Upper lobe of left lung (tissue), 6 donors: Measurements from ENCODE around the gene PACS2. TPM values are rescaled to one million over a fixed set of nuclear protein-coding genes. Genes with fewer than 3 reads are reported as not detected.
"Not testable (repeated sequence)": the region's sequence is repeated elsewhere in the genome, so short reads cannot be mapped to it uniquely, and the experiment has no call there.

Experiments
- ATAC-seq, 2 donors: fragments of 200-7000 bp; cut with Tn5 transposase; one replicate each; pipeline ENCODE4 v1.9.1; 2022; ENCODE audit warnings: mild to moderate bottlenecking in 2 of 2, moderate library complexity in 2 of 2; ENCODE audit not compliant: low FRiP score in 2 of 2
- DNase-seq, 2 donors: peaks; one replicate each; pipeline ENCODE4 v3.0.0-alpha.2; 2019 to 2020
- H3K27ac ChIP-seq, 4 donors: fragments of 200-600 bp; sonication (generic); one replicate each; pipeline ENCODE4 v1.5.1; 2016 to 2019
- H3K27me3 ChIP-seq, 4 donors: fragments of 200-600 bp; sonication (generic); one replicate each; pipeline ENCODE4 v1.5.1; 2017 to 2019
- H3K36me3 ChIP-seq, 4 donors: fragments of 200-600 bp; sonication (generic); one replicate each; pipeline ENCODE4 v1.5.1; 2016 to 2019
- H3K4me1 ChIP-seq, 4 donors: fragments of 200-600 bp; sonication (generic); one replicate each; pipeline ENCODE4 v1.5.1; 2018 to 2019
- H3K4me3 ChIP-seq, 4 donors: fragments of 200-600 bp; sonication (generic); one replicate each; pipeline ENCODE4 v1.5.1; 2017 to 2019; ENCODE audit warnings: mild to moderate bottlenecking in 2 of 4, moderate library complexity in 1 of 4
- H3K9me3 ChIP-seq, 4 donors: fragments of 200-600 bp; sonication (generic); one replicate each; pipeline ENCODE4 v1.5.1; 2018 to 2019
- EP300 ChIP-seq, 4 donors: sonication (generic); formaldehyde crosslinking; IDR thresholded peaks; one replicate each; pipeline ENCODE4 v1.5.1; 2017; ENCODE audit warnings: antibody characterized with exemption in 4 of 4, control low read depth in 2 of 4
- POLR2A ChIP-seq, 4 donors: fragments of 450-650 bp; IDR thresholded peaks; one replicate each; pipeline ENCODE4 v1.5.1; 2016 to 2017; ENCODE audit warnings: antibody characterized with exemption in 4 of 4, mild to moderate bottlenecking in 2 of 4
- POLR2AphosphoS5 ChIP-seq, 2 donors: sonication (generic); formaldehyde crosslinking; IDR thresholded peaks; one replicate each; pipeline ENCODE4 v1.5.1; 2017; ENCODE audit warnings: antibody characterized with exemption in 2 of 2
- WGBS, 2 donors: methylation state at CpG; one replicate each; pipeline ENCODE4 v1.1.5; 2017 to 2018; 5-methylcytosine and 5-hydroxymethylcytosine counted together
- total RNA-seq, 6 donors: library from RNA; depleted of rRNA in 4 of 6; stranded (reverse); fragments of >200 nt in 4 of 6; gene quantifications; one replicate each; pipeline versions ENCODE4 v1.1.0 to v1.2.1, GENCODE V29; 2016 to 2021
- TF ChIP-seq, protein P1 (sequence below), 6 experiments: fragments of 450-650 bp in 4 of 6; fragments of 200-600 bp in 2 of 6; sonication (generic) in 2 of 6; IDR thresholded peaks; one replicate each; pipeline ENCODE4 v1.5.1; 2016 to 2019; ENCODE audit warnings: antibody characterized with exemption in 6 of 6
- donor health status: DM: no; HTN: no; CAD: no; lungs with moderate emphysema.
- donor health status: DM: no; HTN: yes; CAD: no; lungs with severe emphysema.

Gene PACS2
- total RNA-seq, 6 donors from 2014 or later, result 53.4 to 204 (median 86.5) TPM

DNA sequence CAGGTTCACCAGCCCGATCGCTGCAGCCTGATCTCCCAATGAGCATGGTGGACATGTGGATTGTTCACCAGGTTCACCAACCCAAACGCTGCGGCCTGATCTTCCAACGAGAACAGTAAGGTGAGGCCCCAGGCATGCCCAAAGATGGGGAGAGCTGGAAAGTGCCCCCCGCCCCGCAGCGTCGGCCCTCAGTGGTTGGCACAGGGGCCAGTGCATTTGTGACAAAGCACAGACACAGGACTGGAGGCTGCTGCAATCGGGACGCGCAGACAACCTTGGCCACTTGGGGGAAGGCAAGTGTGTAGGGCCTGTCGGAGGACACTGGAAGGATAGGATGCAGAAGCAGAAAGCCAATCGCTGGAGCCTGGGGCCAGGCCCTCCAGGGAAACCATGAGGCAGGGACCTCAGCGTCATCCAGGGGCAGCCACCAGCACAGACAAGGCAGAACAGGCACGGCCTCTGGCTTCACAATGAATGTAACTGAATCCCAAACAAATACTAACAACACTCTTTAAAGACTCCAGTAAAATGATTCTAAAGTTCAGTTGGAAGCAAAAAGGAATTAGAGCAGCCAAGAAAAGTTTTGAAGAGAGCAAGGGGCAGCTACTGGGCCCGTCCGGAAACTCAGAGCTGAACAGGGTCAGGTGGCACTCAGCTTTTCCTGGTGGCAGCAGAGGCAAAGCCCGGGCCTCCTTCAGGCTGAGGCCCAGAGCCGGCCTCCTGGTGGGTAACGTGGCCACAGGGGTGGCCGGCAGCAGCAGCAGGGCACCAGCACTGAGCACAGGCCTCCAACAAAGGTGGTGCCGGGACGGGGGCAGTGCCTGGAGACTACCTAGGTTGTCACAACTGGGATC lies 27.1 kb upstream of the PACS2 start:
- WGBS, 2 donors, result 88 to 91% methylated on average over 19 to 24 of the region's 24 CpGs
- TF ChIP-seq EP300 (IDR thresholded peaks at IDR 0.05) (no peak), POLR2AphosphoS5 (IDR thresholded peaks at IDR 0.05) (no peak), POLR2A (IDR thresholded peaks at IDR 0.05) (no peak)
- TF ChIP-seq, protein P1, sequence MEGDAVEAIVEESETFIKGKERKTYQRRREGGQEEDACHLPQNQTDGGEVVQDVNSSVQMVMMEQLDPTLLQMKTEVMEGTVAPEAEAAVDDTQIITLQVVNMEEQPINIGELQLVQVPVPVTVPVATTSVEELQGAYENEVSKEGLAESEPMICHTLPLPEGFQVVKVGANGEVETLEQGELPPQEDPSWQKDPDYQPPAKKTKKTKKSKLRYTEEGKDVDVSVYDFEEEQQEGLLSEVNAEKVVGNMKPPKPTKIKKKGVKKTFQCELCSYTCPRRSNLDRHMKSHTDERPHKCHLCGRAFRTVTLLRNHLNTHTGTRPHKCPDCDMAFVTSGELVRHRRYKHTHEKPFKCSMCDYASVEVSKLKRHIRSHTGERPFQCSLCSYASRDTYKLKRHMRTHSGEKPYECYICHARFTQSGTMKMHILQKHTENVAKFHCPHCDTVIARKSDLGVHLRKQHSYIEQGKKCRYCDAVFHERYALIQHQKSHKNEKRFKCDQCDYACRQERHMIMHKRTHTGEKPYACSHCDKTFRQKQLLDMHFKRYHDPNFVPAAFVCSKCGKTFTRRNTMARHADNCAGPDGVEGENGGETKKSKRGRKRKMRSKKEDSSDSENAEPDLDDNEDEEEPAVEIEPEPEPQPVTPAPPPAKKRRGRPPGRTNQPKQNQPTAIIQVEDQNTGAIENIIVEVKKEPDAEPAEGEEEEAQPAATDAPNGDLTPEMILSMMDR (IDR thresholded peaks at IDR 0.05), result no peak
- peaks cover 0 to 34% (median 10%) of the 10 kb centered on the region in 4 donors for H3K4me1 ChIP-seq
- H3K36me3 ChIP-seq, result peaks cover 0 to 8% (median 1%) of the 10 kb centered on the region in 4 donors
- no peaks in the 10 kb centered on the region for H3K27me3 ChIP-seq
- no peaks in the 10 kb centered on the region for H3K9me3 ChIP-seq
- no peak overlapping the region for H3K4me3 ChIP-seq
- ATAC-seq (no peak), DNase-seq (peak in 1 of 2 donors; percentile 58)
- H3K27ac ChIP-seq, result no peak overlapping the region

DNA sequence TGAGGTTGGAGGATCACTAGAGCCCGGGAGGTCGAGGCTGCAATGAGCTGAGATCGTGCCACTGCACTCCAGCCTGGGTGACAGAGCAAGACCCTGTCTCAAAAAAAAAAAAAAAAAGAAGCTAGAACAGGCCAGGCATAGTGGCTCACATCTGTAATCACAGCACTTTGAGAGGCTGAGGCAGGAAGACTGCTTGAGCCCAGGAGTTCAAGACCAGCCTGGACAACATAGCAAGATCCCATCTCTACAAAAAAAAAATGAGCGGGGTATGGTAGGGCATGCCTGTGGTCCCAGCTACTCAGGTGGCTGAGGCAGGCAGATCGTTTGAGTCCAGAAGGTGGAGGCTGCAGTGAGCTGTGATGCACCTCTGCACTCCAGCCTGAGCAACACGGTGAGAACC lies 25.6 kb upstream of the PACS2 start:
- WGBS, 2 donors, result 85 to 87% methylated on average over 6 of the region's 6 CpGs
- not testable (repeated sequence) for DNase-seq, H3K9me3 ChIP-seq, ATAC-seq, H3K36me3 ChIP-seq, H3K4me3 ChIP-seq, H3K27ac ChIP-seq, H3K27me3 ChIP-seq
- H3K4me1 ChIP-seq, result peaks cover 12 to 41% (median 18%) of the 10 kb centered on the region in 4 donors

DNA sequence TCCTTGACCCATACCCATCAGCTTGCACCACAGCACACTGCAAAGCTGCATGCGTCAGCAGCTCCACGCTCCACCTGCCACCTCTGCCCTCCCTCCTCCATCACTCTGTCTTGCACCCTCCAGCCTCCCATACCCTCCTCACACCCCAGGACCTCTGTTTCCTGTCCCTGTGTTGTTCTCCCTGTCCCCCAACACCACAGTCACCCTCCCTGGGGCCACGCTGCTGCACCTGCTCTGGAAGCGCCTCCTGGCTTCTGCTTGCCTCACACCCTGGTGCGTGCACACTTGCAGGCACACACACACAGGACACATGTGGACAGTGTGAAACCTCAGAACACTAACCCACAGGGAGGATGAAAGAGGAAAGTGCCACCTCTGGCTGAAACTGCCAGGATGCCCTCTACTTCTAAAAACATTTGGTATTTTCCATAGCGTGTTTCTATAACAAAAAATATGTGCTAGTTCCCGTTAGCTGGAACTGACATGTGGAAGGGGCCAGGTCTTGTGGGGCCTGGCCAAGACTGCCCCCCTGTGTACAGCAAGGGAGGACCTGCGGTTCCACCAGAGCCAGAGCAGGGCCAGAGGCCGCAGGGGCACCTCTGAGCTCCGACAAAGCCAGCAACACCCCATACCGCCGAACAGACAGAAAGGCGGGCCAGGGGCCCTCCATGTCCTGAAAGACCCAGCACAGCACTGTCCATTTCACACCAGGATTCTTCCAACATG lies 23.8 kb upstream of the PACS2 start:
- 62 to 68% methylated on average over 10 to 13 of the region's 13 CpGs for WGBS, 2 donors
- no peak for ATAC-seq
- TF ChIP-seq, protein P1 (IDR thresholded peaks at IDR 0.05), result no peak
- TF ChIP-seq EP300 (IDR thresholded peaks at IDR 0.05) (no peak), POLR2A (IDR thresholded peaks at IDR 0.05) (no peak), POLR2AphosphoS5 (IDR thresholded peaks at IDR 0.05) (no peak)
- no peak for DNase-seq
- no peak overlapping the region for H3K4me3 ChIP-seq
- no peak overlapping the region for H3K27ac ChIP-seq
- H3K36me3 ChIP-seq, result peaks cover 0 to 3% (median 0%) of the 10 kb centered on the region in 4 donors
- peaks cover 17 to 49% (median 24%) of the 10 kb centered on the region in 4 donors for H3K4me1 ChIP-seq
- H3K9me3 ChIP-seq, result no peaks in the 10 kb centered on the region
- H3K27me3 ChIP-seq, result no peaks in the 10 kb centered on the region

DNA sequence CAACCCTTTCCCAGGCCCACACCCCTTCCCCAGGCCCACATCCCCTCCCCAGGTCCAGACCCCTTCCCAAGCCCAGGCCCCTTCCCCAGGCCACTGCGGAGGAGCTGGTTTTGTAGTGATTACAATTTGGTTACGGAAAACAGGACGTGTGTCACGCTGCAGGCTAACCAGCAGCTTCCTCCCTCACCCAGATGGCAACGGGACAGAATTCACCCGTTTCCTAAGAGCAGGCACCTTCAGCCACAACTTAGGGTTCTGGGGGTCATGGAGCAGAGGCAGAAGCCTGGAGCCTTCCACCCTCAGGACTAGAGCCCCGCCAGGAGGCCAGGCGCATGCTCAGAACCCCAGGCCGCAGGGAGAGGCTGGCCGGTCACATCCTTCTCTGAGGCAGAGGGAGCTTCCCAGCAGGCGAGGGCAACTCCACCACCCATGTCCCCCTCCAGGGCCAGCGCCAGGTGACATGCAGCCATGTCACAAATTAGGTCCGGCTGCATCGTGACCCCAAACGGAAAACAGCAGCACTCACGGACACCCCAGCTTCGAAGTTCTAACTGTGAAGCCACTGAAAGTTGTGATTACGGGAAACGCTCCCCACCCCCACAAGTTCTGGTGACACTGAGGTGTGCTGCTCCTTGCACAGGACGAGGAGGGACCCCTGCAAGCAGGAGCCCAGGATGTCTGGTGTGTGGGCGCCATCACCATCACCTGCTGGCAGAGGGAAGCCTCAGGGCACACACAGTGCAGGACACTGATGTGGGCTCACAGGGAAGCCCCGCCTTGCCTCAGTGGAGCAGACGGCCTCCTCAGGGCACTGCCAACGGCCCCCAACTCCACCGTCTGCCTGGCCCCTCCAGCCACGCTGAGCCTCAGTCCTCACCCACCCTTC lies 21.5 kb upstream of the PACS2 start:
- ATAC-seq (no peak), DNase-seq (peak in 1 of 2 donors; percentile 50)
- H3K36me3 ChIP-seq, result no peaks in the 10 kb centered on the region
- no peak for TF ChIP-seq POLR2A (IDR thresholded peaks at IDR 0.05)
- TF ChIP-seq, protein P1 (IDR thresholded peaks at IDR 0.05), result no peak
- TF ChIP-seq POLR2AphosphoS5 (IDR thresholded peaks at IDR 0.05), result no peak
- no peaks in the 10 kb centered on the region for H3K27me3 ChIP-seq
- no peaks in the 10 kb centered on the region for H3K9me3 ChIP-seq
- no peak overlapping the region for H3K27ac ChIP-seq
- no peak overlapping the region for H3K4me3 ChIP-seq
- 63 to 76% methylated on average over 8 to 22 of the region's 26 CpGs for WGBS, 2 donors
- peaks cover 17 to 49% (median 24%) of the 10 kb centered on the region in 4 donors for H3K4me1 ChIP-seq
